Measurements from ENCODE around the gene GFRAL. TPM values are rescaled to one million over a fixed set of nuclear protein-coding genes. Genes with fewer than 3 reads are reported as not detected.
A peak's percentile ranks its signal among the peaks of the same experiment; 100 is the strongest.

Gene GFRAL
- total RNA-seq, 1 donor from 2014 or later = not detected

- TF ChIP-seq CTCF (conservative IDR thresholded peaks at IDR 0.05; ENCODE audit: low read depth, low read length) = no peak
- H3K4me3 ChIP-seq (ENCODE audit: low read depth, low read length) = no peak overlapping the region
- no peak for DNase-seq (ENCODE audit: low read depth)
These were observed 120.6 kb downstream of the GFRAL start for GRCh38 chr6:55447891-55448290.

GRCh38 chr6:55448451-55448850, 121.2 kb downstream of the GFRAL start:
- no peak for DNase-seq (ENCODE audit: low read depth)
- H3K4me3 ChIP-seq (ENCODE audit: low read depth, low read length) = no peak overlapping the region
- TF ChIP-seq CTCF (conservative IDR thresholded peaks at IDR 0.05; ENCODE audit: low read depth, low read length) = no peak

- no peak overlapping the region for H3K4me3 ChIP-seq (ENCODE audit: low read depth, low read length)
- DNase-seq (ENCODE audit: low read depth) = no peak
These were observed 122.0 kb downstream of the GFRAL start for GRCh38 chr6:55449225-55449624.

GRCh38 chr6:55450005-55450404, 122.7 kb downstream of the GFRAL start:
- no peak for DNase-seq (ENCODE audit: low read depth)
- no peak overlapping the region for H3K4me3 ChIP-seq (ENCODE audit: low read depth, low read length)
- TF ChIP-seq CTCF (conservative IDR thresholded peaks at IDR 0.05; ENCODE audit: low read depth, low read length) = no peak

More at GRCh38 chr6:55449225-55449624, 122.0 kb downstream of the GFRAL start:
- peak; percentile 42 for TF ChIP-seq CTCF (conservative IDR thresholded peaks at IDR 0.05; ENCODE audit: low read depth, low read length)

Other genes with a start within 250 kb of the GFRAL start
- gene HCRTR2, start 153.0 kb upstream of the GFRAL start, total RNA-seq = not detected in 2 replicates

Measured in epithelial cell of proximal tubule (primary cell).